Endothelial cell of umbilical vein (primary cell): ENCODE results near the gene TTC33. TPM values are rescaled to one million over a fixed set of nuclear protein-coding genes. Genes with fewer than 3 reads are reported as not detected.

ENCODE experiments used
- BruUV-seq: library from RNA; stranded (reverse); fragments of 400-500 nt; replicated peaks from 2 replicates; lab custom pipeline; 2021; lab: Mats Ljungman, UMichigan
- CTCF ChIA-PET: fragments of 300-600, 350-600 bp; sonication (Branson Sonifier 250); formaldehyde crosslinking; loops from one replicate; lab custom pipeline; 2021; ENCODE audit warnings: antibody characterized with exemption, inconsistent platforms; lab: Charles Lee
- POLR2A ChIA-PET: fragments of 300-600, 350-600 bp; sonication (Branson Sonifier 250); formaldehyde crosslinking; loops from one replicate; lab custom pipeline; 2021; ENCODE audit warnings: antibody characterized with exemption, inconsistent platforms; lab: Charles Lee
- DNase-seq: peaks from one replicate; pipeline ENCODE4 v3.0.0-alpha.2; 2011; ENCODE audit warnings: low read depth, low spot score
- FAIRE-seq: peaks from 2 replicates; lab custom pipeline; 2011; peaks lifted over from hg19 to GRCh38; lab: Jason Lieb, UNC
- H2AFZ ChIP-seq: 2 replicates; pipeline ENCODE4 v1.6.0; 2012; ENCODE audit warnings: low read depth, low read length, control low read depth, inconsistent platforms
- H3K27ac ChIP-seq: 2 replicates; pipeline ENCODE4 v1.5.1; 2011; ENCODE audit warnings: low read depth, mild to moderate bottlenecking, control low read depth, low read length, moderate library complexity; ENCODE audit not compliant: insufficient read depth
- H3K27me3 ChIP-seq, 2 experiments: 2 replicates each; pipeline versions ENCODE4 v1.6.0 to v1.6.1; 2011; ENCODE audit warnings: low read length in 2 of 2, mixed read lengths in 1 of 2; ENCODE audit not compliant: control insufficient read depth in 2 of 2, insufficient read depth in 2 of 2
- H3K36me3 ChIP-seq, 2 experiments: 2 replicates in 1 of 2; 3 replicates in 1 of 2; pipeline ENCODE4 v1.5.1; 2011; ENCODE audit warnings: low read length in 2 of 2, mild to moderate bottlenecking in 1 of 2, moderate library complexity in 1 of 2; ENCODE audit not compliant: control insufficient read depth in 2 of 2, insufficient read depth in 2 of 2; ENCODE audit errors: extremely low read depth in 1 of 2
- H3K4me1 ChIP-seq: 3 replicates; pipeline ENCODE4 v1.5.1; 2011; ENCODE audit warnings: mild to moderate bottlenecking, low read length; ENCODE audit not compliant: control insufficient read depth, insufficient read depth; ENCODE audit errors: extremely low read depth
- H3K4me2 ChIP-seq: 2 replicates; pipeline ENCODE4 v1.6.1; 2011; ENCODE audit warnings: low read length, control low read depth, mixed read lengths; ENCODE audit not compliant: insufficient read depth
- H3K4me3 ChIP-seq, 3 experiments: fragments of 200-600 bp in 1 of 3; sonication (generic), shearing (Covaris generic) in 1 of 3; replicated peaks in 1 of 3; 2 replicates each; pipeline ENCODE4 v1.5.1; 2011 to 2016; ENCODE audit warnings: control low read depth in 3 of 3, low read length in 3 of 3, mild to moderate bottlenecking in 2 of 3, inconsistent platforms in 1 of 3, low read depth in 1 of 3, moderate library complexity in 1 of 3; ENCODE audit not compliant: insufficient read depth in 1 of 3
- H3K79me2 ChIP-seq: 2 replicates; pipeline ENCODE4 v1.6.0; 2012; ENCODE audit warnings: low read length, inconsistent platforms; ENCODE audit not compliant: control insufficient read depth, insufficient read depth
- H3K9ac ChIP-seq: replicated peaks from 2 replicates; pipeline ENCODE3; 2011; ENCODE audit warnings: low read length, control low read depth; ENCODE audit not compliant: insufficient read depth; ENCODE audit errors: extremely low read depth
- H3K9me1 ChIP-seq: replicated peaks from 3 replicates; pipeline ENCODE4 v1.6.0; 2011; ENCODE audit warnings: mild to moderate bottlenecking, low read length; ENCODE audit not compliant: control insufficient read depth, insufficient read depth; ENCODE audit errors: extremely low read depth
- H3K9me3 ChIP-seq: replicated peaks from 2 replicates; pipeline ENCODE4 v1.5.1; 2012; ENCODE audit warnings: low read length, inconsistent platforms; ENCODE audit not compliant: control insufficient read depth, insufficient read depth
- H4K20me1 ChIP-seq: replicated peaks from 2 replicates; pipeline ENCODE3; 2011; ENCODE audit warnings: mild to moderate bottlenecking, low read length; ENCODE audit not compliant: control insufficient read depth, insufficient read depth; ENCODE audit errors: extremely low read depth
- EZH2 ChIP-seq: IDR thresholded peaks from 2 replicates; pipeline ENCODE4 v1.6.1; 2012; ENCODE audit warnings: borderline replicate concordance, low read depth, mild to moderate bottlenecking, moderate library complexity, low read length, inconsistent platforms; ENCODE audit not compliant: severe bottlenecking
- MYC ChIP-seq: IDR thresholded peaks from one replicate; pipeline ENCODE4 v1.6.1; 2011; ENCODE audit warnings: mild to moderate bottlenecking, low read depth, low read length
- POLR2A ChIP-seq: IDR thresholded peaks from 2 replicates; pipeline ENCODE4 v1.6.1; 2012; ENCODE audit warnings: low read depth, mild to moderate bottlenecking, control low read depth, low read length
- dilution Hi-C: fragments of 300-500 bp; cut with MboI; formaldehyde crosslinking; loops from one replicate; pipeline ENCODE4 v1.15.0; 2019; ENCODE audit warnings: low sequenced_read_pairs; ENCODE audit not compliant: extremely low pct_ligation_motif_present
- intact Hi-C: fragments of 100-400 bp; cut with micrococcal nuclease; formaldehyde crosslinking; loops from one replicate; pipeline ENCODE4 v1.10.0; 2022
- polyA plus RNA-seq, 4 experiments: library from polyadenylated mRNA; depleted of rRNA in 3 of 4; stranded (reverse) in 3 of 4; unstranded in 1 of 4; fragments of >200 nt; gene quantifications; 2 replicates each; pipeline versions ENCODE4 v1.2.1 to v1.2.3, GENCODE V29; 2011 to 2012; ENCODE audit warnings: missing spikeins in 1 of 4
- total RNA-seq: library from RNA; stranded (reverse); gene quantifications from 2 replicates; pipeline ENCODE4 v1.2.3, GENCODE V29; 2021

TTC33 gene
- total and polyA plus RNA-seq, 2 donors (not counting 3 experiments of a cell fraction or from before 2014, with no cell fraction given), result 2.2 to 11.7 TPM

DNA sequence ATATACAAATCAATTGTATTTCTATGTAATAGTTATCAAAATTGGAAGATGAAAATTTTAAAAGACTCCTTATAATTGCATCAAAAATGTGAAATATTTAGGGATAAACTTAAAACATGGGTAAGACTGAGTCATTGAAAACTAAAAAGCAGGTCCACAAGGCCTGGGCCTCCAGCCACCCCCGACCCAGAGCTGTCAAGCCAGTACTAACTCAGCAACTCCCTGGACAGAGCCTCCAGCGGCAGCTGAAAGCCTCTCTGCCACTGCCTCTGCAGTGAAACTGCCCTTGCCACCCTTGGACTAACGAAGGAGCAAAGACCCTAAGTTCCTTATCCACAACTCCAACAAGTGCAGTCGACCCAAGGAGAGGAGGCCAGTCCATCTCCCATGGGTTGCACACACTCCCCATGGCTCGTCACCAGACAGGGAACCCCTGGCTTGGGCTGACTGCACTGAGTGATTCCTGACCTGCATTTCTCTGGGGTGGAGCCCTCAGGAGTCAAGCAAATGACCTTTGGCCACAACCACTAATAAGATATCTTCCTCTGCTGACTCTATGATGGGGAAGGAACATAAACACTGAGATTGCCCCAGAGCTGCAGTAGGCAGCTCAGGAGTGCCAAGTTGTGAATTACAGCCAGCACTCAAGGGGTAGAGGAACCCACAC, 55.5 kb downstream of the TTC33 start:
- intact Hi-C loops (no loop called here), dilution Hi-C loops (no loop called here)
- Histone ChIP-seq H3K4me3 (no peak overlapping the region), H3K36me3 (no peaks in the 10 kb centered on the region), H2AFZ (no peak overlapping the region), H3K27ac (no peak overlapping the region), H4K20me1 (no peaks in the 10 kb centered on the region), H3K27me3 (no peaks in the 10 kb centered on the region), H3K79me2 (no peaks in the 10 kb centered on the region), H3K9ac (no peak overlapping the region), H3K9me3 (no peaks in the 10 kb centered on the region), H3K4me2 (no peak overlapping the region), H3K9me1 (no peaks in the 10 kb centered on the region), H3K4me1 (no peaks in the 10 kb centered on the region)
- FAIRE-seq, result no peak
- no peak for DNase-seq
- ChIA-PET CTCF (no interaction called here), POLR2A (no interaction called here)
- BruUV-seq, result no TSS peak
- no peak for TF ChIP-seq MYC

DNA sequence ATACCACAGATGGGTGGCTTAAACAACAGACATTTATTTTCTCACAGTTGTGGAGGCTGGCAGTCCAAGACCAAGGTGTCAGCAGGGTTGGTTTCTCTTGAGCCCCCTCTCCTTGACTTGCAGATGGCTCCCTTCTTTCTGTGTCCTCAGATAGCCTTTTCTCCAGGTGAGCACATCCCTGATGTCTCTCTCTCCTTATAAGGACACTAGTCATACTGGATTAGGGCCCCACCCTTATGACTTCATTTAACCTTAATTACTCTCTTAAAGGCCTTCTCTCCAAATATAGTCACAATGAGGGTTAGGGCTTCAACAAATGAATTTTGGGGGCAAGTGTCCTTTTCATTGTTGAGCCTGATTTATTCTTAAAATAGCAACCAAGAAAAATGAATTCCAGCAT, 61.3 kb downstream of the TTC33 start:
- no TSS peak for BruUV-seq
- no peak for FAIRE-seq
- DNase-seq, result no peak

More for the DNA sequence above, 61.3 kb downstream of the TTC33 start:
- Histone ChIP-seq H3K27me3 (no peaks in the 10 kb centered on the region), H3K36me3 (peaks cover 0 to 23% of the 10 kb centered on the region in 2 experiments), H3K9me3 (no peaks in the 10 kb centered on the region), H3K27ac (no peak overlapping the region), H3K9me1 (no peaks in the 10 kb centered on the region), H2AFZ (no peak overlapping the region), H3K79me2 (peaks cover 43% of the 10 kb centered on the region), H3K4me2 (no peak overlapping the region), H4K20me1 (no peaks in the 10 kb centered on the region), H3K4me1 (peaks cover 13% of the 10 kb centered on the region), H3K4me3 (no peak overlapping the region), H3K9ac (no peak overlapping the region)
- intact Hi-C loops (no loop called here), dilution Hi-C loops (no loop called here)
- POLR2A ChIA-PET, result no interaction called here
- TF ChIP-seq EZH2, result no peak
- no peak for TF ChIP-seq POLR2A
- CTCF ChIA-PET, result no interaction called here
